Activated CD4-positive, alpha-beta memory T cell treated with anti-CD3 and anti-CD28 coated beads, Interleukin-2, amount 10 ng/mL, durations not matched to agents 7 days and 5 days (primary cell): Measurements from ENCODE around the gene CNOT6. TPM values are rescaled to one million over a fixed set of nuclear protein-coding genes. Genes with fewer than 3 reads are reported as not detected.

Experiments used
- CTCF ChIA-PET: fragments of 350-600 bp; sonication (Branson Sonifier 250); formaldehyde crosslinking; loops from one replicate; lab custom pipeline; 2021; ENCODE audit warnings: antibody characterized with exemption, inconsistent platforms; lab: Charles Lee
- POLR2A ChIA-PET: fragments of 350-600 bp; sonication (Branson Sonifier 250); formaldehyde crosslinking; loops from one replicate; lab custom pipeline; 2021; ENCODE audit warnings: antibody characterized with exemption; lab: Charles Lee
- DNase-seq: peaks from one replicate; pipeline ENCODE4 v3.0.0-alpha.2; 2020
- H3K27ac Mint-ChIP-seq: one replicate; pipeline ENCODE4 v1.8.0; 2021; ENCODE audit warnings: mild to moderate bottlenecking, mixed read lengths
- H3K27me3 Mint-ChIP-seq: one replicate; pipeline ENCODE4 v1.8.0; 2021; ENCODE audit warnings: mixed read lengths
- H3K36me3 Mint-ChIP-seq: one replicate; pipeline ENCODE4 v1.8.0; 2021; ENCODE audit warnings: low read depth, mixed read lengths
- H3K4me1 Mint-ChIP-seq: one replicate; pipeline ENCODE4 v1.8.0; 2021; ENCODE audit warnings: mixed read lengths
- H3K4me3 Mint-ChIP-seq: one replicate; pipeline ENCODE4 v1.8.0; 2021; ENCODE audit warnings: mild to moderate bottlenecking, mixed read lengths
- H3K9me3 Mint-ChIP-seq: one replicate; pipeline ENCODE4 v1.8.0; 2021; ENCODE audit warnings: mixed read lengths
- total RNA-seq, 2 experiments: library from RNA; stranded (reverse); gene quantifications; one replicate each; pipeline ENCODE4 v1.2.3, GENCODE V29; 2021

CNOT6 gene
- total RNA-seq, 2 experiments from 2014 or later: 34.9 to 36.2 TPM

GRCh38 chr5:180626661-180627385, 132.6 kb downstream of the CNOT6 start:
- CTCF ChIA-PET: no interaction called here
- peaks cover 4% of the 10 kb centered on the region for H3K4me1 Mint-ChIP-seq
- H3K9me3 Mint-ChIP-seq: no peaks in the 10 kb centered on the region
- no peak for DNase-seq
- POLR2A ChIA-PET: no interaction called here
- no peak overlapping the region for H3K4me3 Mint-ChIP-seq
- no peaks in the 10 kb centered on the region for H3K27me3 Mint-ChIP-seq
- H3K27ac Mint-ChIP-seq: no peak overlapping the region
- no peaks in the 10 kb centered on the region for H3K36me3 Mint-ChIP-seq

GRCh38 chr5:180627386-180628120, 133.4 kb downstream of the CNOT6 start:
- POLR2A ChIA-PET: no interaction called here
- DNase-seq: no peak
- Mint-ChIP-seq H3K27me3 (no peaks in the 10 kb centered on the region), H3K4me1 (peaks cover 4% of the 10 kb centered on the region), H3K4me3 (no peak overlapping the region), H3K27ac (no peak overlapping the region), H3K36me3 (no peaks in the 10 kb centered on the region), H3K9me3 (no peaks in the 10 kb centered on the region)
- CTCF ChIA-PET: no interaction called here

Other genes starting within 250 kb of the CNOT6 start
- 10 to 100 TPM; 42.5 to 44.4 TPM for gene MAPK9, start 202.3 kb upstream of the CNOT6 start, total RNA-seq
- gene GFPT2, start 141.0 kb upstream of the CNOT6 start, total RNA-seq: not detected
- gene SCGB3A1, start 97.1 kb downstream of the CNOT6 start, total RNA-seq: not detected
- gene FLT4, start 155.2 kb downstream of the CNOT6 start, total RNA-seq: under 1 TPM; 0.38 to 0.45 TPM
- not detected for gene OR2Y1, start 245.7 kb downstream of the CNOT6 start, total RNA-seq